ENCODE measurements around the gene STARD9.
"Not testable (repeated sequence)": the region's sequence is repeated elsewhere in the genome, so short reads cannot be mapped to it uniquely, and the experiment has no call there.

Gene STARD9

DNA sequence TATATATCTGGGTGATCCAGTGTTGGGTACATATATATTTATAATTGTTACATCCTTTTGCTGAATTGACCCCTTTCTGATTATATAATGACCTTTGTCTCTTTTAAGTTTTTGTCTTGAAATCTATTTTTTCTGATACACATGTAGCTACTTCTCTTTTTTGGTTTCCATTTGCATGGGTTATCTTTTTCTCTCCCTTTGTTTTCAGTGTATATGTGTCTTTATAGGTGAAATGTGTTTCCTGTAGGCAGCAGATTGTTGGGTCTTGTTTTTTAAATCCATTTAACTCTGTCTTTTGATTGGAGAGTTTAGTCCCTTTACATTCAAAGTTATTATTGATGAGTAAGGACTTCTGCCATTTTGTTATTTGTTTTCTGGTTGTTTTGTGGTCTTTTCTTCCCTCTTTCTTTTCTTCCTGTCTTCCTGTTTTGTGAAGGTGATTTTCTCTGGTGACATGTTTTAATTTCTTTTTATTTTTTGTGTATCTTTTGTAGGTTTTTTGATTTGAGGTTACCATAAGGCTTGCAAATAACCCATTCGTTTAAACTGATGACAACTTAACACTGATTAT lies 56.8 kb downstream of the STARD9 start:
- DNase-seq: no peak

DNA sequence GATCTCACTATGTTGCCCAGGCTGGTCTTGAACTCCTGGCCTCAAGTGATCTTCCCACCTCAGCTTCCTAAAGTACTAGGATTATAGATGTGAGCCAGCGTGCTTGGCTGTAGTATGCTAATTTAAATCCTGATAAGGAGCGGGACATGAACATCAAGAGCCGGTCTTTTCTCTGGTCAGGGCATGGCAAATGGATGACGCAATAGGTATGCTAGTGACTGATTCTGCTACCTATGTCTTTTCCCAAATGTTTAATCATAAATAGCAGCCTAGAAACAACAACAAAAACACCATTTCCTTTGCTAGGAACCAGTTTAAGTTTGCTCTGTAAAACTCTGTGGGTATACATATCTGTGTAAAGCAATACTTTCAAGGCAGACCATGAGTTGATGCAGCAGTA lies 64.7 kb downstream of the STARD9 start:
- DNase-seq: no peak

DNA sequence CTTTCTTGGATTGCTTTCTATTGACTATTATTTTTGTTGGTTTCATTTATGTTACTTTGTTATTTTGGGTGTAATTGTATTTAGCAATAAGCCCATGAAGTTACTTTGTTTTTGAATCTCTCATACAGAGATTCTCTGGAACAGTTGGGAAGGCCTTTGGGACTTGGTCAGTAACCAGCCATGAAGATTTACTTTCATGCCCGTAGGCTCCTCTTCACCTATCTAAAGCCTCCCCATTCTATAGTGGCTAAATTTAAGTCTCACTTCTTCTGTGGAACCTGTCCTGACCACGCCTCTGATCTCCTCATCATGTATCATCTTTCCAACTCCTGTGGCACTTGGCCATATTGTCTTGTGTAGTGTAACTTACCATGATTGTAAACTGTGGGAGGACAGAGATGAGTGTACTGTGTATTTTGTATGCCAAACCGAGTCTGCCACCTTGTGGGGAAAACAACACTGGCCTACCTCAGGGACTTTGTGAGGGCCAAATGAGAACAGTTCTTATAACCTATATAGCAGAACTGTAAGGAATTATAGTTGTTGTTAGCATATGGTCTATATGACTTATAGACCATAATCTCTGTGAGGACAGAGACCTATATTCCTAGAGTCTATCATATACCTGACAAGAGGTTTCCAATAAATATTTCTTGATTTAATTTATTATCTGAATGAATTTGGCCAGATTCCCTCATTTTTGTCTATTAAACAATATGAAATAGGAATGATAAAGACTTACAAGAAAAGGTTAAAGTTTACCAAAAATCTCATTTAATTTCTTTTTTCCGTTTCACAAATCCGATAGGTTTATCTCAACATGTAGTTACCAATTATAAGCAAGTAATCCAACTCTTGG lies 75.0 kb downstream of the STARD9 start:
- DNase-seq: peak; percentile 21

DNA sequence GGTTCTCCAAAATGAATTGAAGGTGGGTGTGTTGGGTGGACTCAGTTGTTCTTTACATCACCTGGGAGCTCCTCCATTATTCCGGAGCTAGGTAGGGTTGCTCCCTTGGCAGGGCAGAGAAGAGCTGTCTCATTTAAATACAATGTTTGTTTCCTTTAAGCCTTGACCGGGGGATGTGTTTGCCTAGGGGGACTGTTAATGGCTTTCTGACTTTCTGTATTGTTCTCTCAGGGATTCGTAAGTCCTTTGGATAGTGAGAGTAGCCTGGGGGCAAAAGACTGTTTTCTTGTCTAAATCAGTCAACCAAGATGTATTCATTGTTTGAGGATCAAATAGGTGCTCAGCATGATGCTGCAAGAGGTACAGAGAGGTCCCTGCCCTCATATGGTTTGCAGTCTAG lies 90.4 kb downstream of the STARD9 start:
- DNase-seq: no peak

DNA sequence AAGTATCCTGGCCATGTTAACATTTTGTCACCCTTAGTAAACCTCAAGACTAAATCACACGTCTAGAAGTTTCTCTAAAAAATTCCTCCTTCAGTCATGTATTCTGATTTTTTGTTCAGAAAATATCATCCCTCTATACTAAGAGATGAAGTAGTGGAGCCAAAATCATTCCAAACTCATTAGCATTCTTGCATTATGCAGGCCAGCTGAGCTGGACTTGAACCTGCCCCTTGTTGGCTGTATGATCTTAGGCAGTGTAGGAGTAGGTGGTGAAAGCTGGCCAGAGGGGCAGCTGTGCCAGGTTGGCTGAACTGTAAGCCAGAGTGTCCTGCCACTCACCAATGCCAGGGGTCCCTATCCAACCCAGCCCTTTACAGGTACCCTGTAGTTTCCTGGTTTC lies 92.4 kb downstream of the STARD9 start:
- no peak for DNase-seq

DNA sequence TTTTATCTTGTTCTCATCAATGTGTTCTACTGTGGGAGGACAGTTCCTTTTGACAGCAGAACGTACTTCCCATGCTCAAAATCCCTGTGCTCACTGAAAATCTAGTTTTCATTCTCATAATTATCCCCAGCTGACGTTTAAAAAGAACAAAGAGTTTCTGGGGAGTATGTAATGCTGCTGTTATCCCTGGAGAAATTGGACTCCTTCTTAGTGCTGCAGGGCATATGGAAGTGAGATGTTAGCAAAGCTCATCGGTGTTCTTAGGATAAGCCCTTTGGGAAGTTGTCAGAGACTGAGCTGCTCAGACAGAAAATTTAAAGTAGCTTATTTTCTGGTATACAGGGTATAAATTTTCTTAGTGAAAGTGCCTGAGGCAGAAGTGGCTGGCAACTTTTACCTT lies 95.0 kb downstream of the STARD9 start:
- DNase-seq: no peak

DNA sequence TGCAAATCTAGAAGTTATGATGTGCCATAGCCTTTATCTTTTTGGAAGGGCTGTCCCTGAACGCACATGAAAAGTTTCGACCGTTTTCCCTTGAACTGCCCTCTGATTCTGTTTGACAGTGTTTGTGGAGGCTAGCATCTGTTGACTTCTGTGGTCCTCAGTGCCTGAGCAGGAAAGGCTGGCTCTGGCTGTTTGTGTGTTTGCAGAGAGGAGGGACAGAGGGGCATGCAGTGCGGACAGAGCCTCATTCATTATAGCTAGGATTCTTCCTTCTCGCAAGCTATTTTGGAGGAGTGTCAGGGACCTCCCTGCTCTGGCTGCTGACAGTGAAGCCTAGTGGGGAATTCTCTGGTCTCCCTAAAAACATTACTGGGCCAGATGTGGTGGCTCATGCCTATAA lies 97.0 kb downstream of the STARD9 start:
- no peak for DNase-seq

DNA sequence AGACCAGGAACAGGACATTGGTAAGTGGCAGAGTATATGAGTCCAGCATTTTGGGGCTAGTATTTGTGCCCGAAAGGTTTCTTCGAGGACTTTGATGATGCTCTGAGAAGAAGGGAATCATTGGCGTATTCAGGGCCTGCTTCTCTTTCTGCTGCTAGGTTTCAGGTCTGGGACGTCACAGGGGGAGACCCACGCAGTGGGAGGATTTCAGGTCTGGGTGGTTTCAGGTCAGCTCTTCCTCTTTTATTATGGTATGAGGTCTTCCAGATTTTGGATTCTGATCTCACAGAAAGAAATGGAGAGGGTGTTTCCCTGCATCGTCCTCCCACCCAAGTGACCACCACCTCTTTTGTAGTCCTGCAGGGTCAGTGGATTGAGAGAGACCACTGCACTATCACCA lies 99.1 kb downstream of the STARD9 start:
- DNase-seq: no peak

DNA sequence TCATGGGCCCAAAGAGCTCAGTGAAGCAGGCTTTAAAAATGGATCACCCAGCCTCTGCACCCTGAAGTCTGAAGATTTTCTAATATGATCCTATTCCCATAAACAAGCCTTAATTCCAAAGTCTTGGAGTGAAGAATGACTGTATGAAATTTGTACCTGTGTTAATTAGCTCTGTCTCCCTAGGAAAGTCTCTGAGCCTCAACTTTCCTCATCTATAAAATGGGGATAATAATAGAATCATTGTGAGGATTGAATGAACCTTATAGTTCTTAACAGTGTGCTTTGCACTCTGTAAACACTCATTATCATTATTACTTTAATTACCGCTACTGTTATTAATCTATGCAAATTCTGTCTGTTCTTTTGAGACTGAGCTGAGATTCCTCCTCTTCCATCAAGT lies 99.6 kb downstream of the STARD9 start:
- DNase-seq: no peak

DNA sequence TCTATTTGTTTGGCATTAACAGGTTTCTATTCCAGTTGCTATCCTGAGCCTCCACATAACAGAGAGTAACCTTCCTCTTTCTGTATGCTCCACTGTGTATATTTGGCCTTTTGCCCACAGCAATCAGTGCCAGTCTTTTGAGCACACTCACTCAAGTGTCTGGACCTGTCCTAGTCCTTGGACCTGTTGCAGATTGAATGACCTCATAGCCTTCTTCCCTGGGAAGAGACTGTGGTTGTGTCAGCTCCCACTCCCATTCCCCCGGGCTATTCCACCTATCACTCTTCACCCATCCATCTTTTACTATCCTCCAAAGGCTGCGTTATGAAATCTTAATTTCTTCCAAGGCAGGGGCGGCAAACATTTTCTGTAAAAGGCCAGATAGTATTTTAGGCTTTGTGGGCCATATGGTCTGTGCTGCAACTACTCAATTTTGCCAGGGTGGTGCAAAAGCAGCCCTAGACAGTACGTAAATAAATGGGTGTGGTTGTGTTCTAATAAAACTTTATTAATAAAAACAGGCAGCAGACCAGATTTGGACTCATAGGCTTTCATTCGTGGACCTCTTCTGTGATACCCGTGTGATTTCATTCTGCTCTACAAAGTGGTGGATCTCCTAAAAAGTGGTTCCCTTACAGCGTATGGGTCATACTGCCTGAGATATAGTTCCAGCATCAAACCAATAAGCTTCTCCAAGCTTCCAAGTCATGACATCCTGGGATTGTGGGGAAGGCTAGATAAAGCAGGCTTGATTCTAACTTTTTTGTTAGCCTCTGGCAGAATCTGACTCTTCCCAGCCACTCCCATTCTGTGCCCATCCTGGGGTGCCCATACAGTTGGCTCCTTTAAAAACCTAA lies 104.1 kb downstream of the STARD9 start:
- DNase-seq: no peak

DNA sequence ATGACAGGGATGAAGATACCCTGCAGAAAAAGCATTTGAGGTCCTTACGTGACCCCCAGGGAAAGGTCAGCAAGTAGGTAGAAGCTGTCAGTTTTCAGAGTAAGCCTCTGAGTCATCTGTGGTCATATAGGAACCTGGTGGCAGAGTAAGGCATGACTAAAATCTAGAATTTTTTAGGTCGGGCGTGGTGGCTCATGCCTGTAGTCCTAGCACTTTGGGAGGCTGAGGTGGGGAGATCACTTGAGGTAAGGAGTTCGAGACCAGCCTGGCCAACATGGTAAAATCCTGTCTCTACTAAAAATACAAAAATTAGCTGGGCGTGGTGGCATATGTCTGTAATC lies 104.7 kb downstream of the STARD9 start:
- DNase-seq: not testable (repeated sequence)

DNA sequence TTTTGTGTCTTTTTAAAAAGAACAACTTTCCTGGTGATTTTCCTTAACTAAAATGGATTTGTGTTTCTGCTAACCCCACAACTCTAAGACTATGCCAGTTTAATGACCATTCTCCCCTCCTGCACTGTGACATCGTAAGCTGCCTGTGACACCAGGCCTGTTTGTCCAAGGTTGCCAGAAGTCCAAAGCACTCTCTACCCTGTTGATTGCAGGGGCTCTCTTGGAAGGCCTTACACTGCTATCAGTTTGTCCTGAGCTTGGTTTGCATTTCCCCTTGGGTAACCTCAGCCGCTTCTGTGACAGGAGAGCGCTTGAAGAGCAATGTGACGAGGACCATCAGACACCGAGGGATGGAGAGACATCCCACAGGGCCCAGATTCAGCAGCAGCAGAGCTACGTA lies 105.7 kb downstream of the STARD9 start:
- no peak for DNase-seq

DNA sequence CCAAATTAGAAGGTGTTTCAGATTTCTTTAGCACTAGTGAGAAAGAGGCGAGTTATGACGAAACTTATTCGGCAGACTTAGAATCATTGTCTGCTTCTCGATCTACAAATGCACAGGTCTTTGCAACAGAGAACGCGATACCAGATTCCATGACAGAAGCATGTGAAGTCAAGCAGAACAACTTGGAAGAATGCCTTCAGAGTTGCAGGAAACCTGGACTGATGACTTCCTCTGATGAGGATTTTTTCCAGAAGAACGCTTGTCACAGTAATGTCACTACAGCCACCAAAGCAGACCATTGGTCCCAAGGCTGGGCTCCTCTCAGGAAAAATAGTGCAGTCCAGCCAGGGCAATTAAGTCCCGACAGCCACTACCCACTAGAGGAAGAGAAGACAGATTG lies 110.9 kb downstream of the STARD9 start:
- DNase-seq: no peak

DNA sequence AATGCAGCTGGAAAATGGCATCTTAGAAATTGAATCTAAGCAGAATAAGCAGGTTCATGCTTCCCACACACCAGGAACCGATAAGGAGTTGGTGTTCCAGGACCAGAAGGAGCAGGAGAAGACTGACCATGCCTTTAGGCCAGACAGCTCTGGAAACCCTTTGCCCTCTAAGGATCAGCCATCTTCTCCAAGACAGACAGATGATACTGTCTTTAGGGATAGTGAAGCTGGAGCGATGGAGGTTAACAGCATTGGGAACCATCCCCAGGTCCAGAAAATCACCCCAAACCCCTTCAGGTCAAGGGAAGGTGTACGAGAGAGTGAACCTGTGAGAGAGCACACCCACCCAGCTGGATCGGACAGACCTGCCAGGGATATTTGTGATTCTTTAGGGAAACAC lies 112.3 kb downstream of the STARD9 start:
- no peak for DNase-seq

DNA sequence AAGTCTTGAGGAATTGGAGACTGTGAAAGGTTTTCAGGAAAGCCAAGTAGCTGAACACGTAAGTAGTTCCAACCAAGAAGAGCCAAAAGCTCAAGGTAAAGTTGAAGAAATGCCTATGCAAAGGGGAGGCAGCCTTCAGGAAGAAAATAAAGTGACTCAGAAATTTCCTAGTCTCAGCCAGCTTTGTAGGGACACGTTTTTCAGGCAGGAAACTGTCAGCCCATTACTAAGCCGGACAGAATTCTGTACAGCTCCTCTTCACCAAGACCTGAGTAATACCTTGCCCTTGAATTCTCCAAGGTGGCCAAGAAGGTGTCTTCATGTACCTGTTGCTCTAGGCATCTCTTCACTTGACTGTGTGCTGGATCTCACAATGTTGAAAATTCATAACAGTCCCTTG lies 112.9 kb downstream of the STARD9 start:
- no peak for DNase-seq

DNA sequence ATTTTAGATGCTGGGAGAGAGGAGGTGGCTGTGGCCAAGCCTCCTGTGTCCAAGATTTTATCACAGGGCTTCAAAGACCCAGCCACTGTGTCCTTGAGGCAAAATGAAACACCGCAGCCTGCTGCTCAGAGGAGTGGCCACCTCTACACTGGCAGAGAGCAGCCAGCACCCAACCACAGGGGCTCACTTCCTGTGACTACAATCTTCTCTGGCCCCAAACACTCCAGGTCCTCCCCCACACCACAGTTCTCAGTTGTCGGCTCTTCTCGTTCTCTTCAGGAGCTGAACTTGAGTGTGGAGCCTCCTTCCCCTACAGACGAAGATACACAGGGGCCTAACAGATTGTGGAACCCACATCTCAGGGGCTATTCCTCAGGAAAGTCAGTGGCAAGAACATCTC lies 115.9 kb downstream of the STARD9 start:
- DNase-seq: no peak

DNA sequence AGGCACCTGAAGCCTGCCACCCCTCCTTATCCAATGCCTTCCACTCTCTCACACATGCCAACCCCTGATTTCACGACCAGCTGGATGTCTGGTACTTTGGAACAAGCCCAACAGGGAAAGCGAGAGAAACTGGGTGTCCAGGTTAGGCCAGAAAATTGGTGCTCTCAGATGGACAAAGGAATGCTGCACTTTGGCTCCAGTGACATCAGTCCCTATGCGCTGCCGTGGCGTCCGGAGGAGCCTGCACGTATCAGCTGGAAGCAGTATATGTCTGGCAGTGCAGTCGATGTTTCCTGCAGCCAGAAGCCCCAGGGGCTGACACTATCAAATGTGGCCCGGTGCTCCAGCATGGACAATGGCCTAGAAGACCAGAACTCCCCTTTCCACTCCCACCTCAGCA lies 116.4 kb downstream of the STARD9 start:
- no peak for DNase-seq

DNA sequence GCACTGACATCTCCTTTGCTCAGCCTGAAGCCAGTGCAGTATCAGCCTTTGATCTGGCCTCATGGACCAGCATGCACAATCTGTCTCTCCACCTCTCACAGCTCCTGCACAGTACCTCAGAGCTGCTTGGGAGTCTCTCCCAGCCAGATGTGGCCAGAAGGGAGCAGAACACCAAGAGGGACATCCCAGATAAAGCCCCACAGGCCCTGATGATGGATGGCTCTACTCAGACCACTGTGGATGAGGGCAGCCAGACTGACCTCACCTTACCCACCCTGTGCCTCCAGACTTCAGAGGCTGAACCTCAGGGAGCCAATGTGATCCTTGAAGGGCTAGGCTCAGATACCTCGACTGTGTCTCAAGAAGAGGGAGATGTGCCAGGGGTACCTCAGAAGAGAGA lies 117.1 kb downstream of the STARD9 start:
- no peak for DNase-seq

DNA sequence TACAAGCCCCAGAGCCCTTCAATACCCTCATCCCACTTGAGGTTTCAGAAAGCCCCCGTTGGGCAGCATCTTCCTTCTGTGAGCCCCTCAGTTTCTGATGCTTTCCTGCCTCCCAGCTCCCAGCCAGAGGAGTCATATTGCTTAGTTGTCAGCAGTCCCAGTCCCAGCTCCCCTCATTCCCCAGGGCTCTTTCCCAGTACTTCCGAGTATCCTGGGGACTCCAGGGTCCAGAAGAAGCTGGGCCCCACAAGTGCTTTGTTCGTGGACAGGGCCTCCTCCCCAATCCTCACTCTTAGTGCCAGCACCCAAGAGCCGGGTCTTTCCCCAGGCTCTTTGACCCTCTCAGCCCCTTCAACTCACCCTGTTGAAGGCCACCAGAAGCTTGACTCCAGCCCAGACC lies 117.6 kb downstream of the STARD9 start:
- DNase-seq: no peak

DNA sequence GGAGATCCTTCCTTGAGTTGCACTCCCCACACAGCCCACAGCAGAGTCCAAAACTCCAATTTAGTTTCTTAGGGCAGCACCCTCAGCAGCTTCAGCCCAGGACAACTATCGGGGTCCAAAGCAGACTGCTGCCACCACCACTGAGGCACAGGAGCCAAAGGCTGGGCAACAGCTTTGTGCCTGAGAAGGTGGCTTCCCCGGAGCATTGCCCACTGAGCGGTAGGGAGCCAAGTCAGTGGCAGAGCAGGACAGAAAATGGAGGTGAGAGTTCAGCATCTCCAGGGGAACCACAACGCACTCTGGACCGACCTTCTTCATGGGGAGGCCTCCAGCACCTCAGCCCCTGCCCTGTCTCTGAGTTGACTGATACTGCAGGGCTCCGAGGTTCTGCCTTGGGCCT lies 118.1 kb downstream of the STARD9 start:
- no peak for DNase-seq

DNA sequence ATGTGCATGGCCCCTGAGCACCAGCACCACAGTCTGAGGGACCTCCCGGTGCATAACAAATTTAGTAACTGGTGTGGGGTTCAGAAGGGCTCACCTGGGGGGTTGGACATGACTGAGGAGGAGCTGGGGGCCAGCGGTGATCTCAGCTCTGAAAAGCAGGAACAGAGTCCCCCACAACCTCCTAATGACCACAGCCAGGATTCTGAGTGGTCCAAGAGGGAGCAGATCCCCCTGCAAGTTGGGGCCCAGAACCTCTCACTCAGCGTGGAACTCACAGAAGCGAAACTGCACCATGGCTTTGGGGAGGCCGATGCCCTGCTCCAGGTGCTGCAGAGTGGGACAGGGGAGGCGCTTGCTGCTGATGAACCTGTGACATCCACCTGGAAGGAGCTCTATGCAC lies 118.5 kb downstream of the STARD9 start:
- DNase-seq: no peak

DNA sequence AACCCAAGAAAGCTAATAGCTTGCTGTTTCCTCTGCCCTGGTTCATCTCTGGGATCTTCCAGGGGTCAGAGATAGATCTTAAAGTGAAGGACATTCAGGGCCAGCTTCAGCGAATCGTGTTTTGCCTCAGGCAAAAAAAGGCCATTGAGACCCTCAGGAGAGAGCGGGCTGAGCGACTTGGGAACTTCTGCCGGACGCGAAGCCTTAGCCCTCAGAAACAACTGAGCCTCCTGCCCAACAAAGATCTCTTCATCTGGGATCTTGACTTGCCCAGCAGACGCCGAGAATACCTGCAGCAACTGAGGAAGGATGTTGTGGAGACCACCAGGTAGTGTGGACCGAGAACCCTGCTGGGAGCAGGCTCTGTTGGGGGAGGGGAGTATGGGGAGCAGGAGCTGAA lies 119.0 kb downstream of the STARD9 start:
- no peak for DNase-seq

DNA sequence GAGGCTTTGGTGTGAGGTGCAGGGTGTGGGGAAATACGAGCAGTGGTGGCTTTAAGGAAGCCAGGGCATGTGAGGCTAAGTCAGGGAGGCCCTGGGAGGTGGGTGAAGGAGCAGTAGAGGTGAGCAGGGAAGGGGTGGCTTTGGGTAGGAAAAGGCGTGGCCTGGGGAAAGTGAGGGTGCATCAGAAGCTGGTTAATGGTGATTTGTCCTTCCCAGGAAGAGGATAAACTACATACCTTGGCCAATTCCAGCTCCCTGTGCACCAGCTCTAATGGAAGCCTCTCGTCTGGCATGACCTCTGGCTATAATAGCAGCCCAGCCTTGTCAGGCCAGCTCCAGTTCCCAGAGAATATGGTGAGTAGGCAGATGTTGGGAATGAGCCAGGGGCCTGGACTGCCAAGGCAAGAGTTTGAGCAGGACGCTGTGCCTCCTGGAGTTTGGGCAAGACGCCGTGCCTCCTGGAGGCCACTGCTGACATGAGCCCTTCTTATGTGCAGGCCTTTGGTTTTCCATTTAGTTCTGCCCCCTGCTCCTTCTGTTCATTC lies 120.2 kb downstream of the STARD9 start:
- no peak for DNase-seq

DNA sequence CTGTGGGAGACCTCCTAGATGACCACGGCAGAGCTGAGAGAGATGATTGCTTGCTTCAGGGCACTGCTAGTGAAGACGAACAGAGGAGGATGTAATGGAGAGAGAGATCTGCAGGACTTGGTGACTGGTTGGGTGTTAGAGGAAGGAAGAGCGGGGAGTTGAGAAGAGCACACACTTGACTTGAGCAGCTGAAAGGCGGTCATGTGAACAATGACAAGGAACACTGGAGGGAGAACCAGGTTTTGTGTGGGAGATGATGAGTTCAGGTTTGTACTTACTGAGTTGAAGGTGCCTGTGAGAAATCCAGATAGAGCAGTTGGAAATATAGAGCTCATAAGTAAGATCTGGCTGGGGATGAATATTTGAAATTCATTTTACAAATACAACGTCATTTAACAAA lies 121.2 kb downstream of the STARD9 start:
- DNase-seq: no peak

Measured in NCI-H1694 (cell line).